ENCODE data around the gene BFSP1.

BFSP1 gene

GRCh38 chr20:17530716-17531664 lies at the start of gene BFSP1:
BFSP1 (minus strand) TSS chr20:17531379; CDS start chr20:17531329, 50 bp downstream.
- DNase-seq (ENCODE audit: low read depth, low spot score), result no peak

DNA sequence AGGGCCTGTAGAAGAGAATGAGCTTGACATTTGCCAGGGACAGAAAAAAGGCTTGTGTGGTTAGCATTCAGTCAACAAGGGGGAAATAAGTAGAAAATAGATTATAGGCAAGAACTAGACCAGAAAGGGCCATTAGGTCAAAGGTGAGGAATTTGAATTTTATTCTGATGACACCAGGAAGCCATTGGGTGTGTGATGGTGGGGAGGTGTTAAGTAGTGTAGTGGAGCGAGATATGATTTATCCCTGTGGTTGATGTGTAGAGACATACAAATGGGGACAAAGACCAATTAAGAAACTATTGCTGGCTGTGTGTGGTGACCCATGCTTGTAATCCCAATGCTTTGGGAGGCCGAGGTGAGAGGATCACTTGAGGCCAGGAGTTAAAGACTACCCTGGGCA lies 49.7 kb upstream of the BFSP1 start:
- DNase-seq (ENCODE audit: low read depth, low spot score), result no peak

DNA sequence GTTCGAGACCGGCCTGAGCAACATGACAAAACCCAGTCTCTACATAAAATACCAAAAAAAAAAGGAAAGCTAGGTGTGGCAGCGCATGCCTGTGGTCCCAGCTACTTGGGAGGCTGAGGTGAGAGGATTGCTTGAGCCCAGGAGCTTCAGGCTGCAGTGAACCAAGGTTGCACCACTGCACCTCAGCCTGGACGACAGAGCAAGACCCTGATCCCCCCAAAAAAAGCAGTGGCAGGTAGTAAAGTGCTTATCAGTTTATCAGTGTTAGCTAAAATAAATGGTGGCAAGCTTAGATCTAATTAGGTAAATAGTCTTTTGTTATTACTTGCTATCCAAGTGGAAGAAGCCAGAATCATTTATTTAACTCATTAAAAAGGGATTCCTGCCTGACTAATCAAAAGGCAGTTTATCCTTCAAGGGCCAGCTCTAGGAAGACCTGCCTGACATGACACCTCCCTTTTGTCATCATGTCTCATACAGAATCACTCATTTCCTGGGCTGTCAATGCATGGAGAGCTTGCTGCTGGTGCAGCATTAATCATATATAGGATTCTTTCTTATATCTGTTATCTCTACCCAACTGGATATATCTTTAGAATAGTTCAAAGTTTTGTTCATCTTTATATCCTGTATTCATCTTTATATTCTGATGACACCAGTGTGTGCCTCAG lies 48.3 kb upstream of the BFSP1 start:
- DNase-seq (ENCODE audit: low read depth, low spot score), result no peak

DNA sequence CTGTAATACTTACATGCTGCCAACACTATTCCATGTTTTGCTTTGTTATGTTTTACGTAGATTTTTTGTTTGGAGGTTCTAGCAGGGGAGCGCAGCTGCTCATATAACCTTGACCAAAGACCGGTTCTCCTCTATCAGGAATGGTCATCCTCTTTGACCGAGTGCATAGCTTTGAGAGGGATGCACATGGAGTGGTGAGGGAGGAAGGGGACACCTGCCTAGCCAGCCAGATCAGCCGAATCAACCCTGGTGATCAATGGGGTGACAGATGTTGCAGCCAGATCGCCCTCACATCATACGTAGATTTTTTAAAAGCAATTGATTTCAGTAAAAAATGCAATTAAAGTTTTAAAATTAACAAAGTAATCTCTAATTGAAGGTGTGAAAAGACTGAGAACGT lies 45.0 kb upstream of the BFSP1 start:
- DNase-seq (ENCODE audit: low read depth, low spot score), result no peak

DNA sequence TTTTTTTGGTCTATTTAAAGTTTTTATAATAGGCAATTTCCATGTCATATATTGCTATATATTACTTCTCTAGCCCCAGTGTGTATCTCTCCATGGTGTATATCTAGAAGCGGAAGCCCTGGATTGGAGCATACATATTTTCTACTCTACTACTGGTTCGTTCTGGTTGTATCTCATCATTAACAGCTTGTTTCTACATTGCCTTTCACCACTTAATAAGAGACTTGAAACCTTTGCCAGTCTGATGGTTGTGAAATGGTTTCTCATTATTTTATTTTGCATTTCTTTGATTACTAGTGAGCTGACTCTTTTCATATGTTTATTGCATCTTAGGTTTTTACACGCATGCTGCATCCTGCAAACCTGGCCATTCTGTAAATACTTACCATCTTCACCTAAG lies 42.3 kb upstream of the BFSP1 start:
- no peak for DNase-seq (ENCODE audit: low read depth, low spot score)

DNA sequence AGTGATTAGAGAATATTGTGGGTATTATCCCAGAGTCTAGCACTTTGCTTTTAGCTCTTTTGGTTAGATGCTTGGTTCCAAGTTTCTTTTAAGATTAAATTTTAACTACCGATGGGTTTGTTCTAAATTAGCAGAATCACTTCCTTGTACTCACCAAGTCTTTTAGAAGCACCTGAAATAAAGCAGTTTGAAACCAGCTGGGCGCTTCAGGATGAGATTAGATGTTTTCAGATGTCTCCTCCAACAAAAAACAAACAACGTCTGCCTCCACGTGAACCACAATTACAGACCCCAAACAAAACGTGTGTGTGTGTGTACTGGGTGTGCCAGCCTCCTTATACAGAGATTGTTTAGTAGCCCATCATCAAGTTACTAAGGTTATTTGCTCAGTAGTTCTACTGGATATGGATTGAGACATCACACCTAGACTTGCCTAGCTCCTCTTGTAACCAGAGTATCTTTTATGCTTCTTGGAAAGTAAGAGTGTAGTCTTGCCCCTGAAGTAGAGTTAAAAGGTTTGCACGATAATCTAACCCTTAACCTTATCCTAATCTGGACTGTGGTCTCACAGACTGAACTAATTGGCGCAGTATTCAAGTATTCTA lies 41.0 kb upstream of the BFSP1 start:
- no peak for DNase-seq (ENCODE audit: low read depth, low spot score)

GRCh38 chr20:17571153-17571527 lies 40.0 kb upstream of the BFSP1 start:
- no peak for DNase-seq (ENCODE audit: low read depth, low spot score)

- no peak for DNase-seq (ENCODE audit: low read depth, low spot score)
Observed at GRCh38 chr20:17570347-17571152, 39.4 kb upstream of the BFSP1 start.

GRCh38 chr20:17569616-17570346 lies 38.6 kb upstream of the BFSP1 start, which contains the start of gene DSTN:
DSTN (plus strand) TSS chr20:17570075; CDS start chr20:17570209, 134 bp downstream.
- DNase-seq (ENCODE audit: low read depth, low spot score), result peak; percentile 71

- DNase-seq (ENCODE audit: low read depth, low spot score), result no peak
Observed at GRCh38 chr20:17568972-17569521, 37.9 kb upstream of the BFSP1 start.

DNA sequence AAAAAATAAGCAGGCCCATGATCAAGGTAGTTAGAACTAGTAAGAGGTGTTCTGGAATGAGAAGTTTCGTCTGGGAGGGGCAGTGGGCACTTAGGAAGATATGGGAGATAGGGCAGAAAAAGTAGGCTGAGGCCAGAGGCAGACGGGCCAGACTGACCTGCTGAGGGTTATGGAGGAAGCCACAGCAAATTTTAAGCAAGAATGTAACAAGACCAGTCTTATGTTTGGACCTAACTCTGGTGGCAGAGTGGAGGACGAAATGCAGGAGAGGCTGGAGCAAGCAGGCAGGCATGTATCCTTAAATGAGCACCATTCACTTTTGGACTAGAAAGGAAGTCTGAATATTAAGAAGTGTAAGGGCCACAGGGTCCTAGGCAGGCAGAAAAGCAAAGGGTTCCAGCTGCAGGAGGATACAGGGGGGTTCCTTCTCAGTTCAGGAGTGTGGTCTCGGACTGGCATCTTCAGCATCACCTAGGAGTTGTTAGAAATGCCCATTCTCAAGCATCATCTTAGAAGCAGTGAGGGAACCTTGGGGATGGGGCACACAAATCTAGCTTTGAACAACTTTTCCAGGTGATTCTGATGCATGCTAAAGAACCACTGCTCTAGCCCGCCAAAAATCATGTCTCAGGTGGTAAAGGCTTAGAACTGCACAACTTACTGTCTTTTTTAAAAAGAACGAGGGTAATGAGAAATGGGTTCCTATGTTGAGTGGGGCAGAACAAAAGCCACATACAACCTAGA lies 37.0 kb upstream of the BFSP1 start:
- DNase-seq (ENCODE audit: low read depth, low spot score), result no peak

DNA sequence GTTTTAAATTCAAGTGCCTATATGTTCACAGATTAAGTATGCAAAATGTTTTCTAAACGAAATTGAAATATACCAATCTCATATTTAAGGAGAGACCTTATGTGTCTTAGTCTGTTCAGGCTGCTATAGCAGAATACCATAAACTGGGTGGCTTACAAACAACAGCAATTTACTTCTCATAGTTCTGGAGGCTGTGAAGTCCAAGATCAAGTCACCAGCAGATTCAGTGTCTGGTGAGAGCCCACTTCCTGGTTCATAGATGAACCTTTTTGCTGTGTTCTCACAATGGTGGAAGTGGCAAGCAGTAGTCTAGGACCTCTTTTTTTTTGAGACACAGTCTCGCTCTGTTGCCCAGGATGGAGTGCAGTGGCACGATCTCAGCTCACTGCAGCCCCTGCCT lies 35.2 kb upstream of the BFSP1 start:
- no peak for DNase-seq (ENCODE audit: low read depth, low spot score)

DNA sequence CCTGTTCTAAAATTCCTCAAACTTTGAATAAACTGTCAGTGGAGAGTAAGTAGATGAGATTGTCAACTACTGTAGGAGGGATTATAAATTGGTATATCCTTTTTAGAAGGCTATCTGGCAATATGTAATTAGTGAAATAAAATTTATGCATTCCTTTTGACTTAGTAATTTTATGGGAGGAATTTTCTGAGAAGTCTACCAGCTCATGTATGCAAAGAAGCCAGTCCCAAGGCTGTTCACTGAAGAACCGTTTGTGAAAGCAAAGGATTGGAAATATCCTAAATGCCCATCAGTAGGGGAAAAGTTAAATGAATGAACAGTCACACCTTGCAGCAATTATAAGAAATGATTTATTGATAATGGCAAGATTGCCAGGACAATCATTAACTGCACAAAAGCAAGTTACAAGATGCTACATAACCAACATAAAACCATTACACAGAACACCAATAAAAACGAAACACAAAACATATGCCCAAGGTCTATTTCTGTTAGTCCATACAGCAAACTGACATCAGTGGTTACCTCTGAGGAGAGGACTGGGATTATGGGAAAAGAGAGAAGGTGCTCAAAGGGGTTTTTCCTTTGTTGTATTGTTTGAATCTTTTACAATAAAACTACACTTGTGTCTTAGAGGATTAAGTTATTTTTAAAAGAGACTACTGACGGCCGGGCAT lies 34.1 kb upstream of the BFSP1 start:
- no peak for DNase-seq (ENCODE audit: low read depth, low spot score)

GRCh38 chr20:17562804-17563305 lies 31.7 kb upstream of the BFSP1 start:
- DNase-seq (ENCODE audit: low read depth, low spot score), result no peak

DNA sequence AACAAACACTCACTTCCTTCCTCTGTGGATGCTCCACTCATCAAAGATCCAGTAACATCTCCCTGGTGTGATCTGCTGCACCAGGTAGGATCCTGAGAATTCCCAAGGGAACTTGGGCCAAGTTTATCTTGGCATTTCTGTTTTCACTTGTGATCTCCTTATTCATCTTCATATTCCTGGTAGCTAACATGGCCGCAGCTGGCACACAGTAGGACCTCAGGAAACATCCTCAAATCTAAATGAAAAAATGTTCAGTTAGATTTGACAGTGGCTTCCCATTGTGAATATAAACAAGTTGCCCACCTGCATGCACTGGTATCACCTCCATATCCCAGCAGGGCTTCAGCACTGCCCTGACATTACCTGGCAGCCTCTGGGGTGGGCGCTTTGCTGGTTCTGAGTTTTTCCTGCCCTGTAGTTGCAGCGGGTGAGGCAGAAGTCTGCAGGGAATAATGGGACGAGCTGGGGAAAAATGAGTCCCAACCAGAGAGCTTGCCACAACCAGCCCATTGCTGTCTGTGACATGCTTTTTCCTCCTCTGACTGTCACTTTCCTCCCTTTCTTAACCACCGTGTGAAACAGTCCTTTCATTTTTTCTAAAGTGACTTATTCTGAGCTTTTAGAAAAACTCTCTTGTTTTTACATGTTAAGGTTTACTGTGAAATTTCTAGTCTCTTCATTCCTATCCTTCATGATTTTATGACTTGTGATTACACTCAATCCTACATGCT lies 29.3 kb upstream of the BFSP1 start:
- no peak for DNase-seq (ENCODE audit: low read depth, low spot score)

DNA sequence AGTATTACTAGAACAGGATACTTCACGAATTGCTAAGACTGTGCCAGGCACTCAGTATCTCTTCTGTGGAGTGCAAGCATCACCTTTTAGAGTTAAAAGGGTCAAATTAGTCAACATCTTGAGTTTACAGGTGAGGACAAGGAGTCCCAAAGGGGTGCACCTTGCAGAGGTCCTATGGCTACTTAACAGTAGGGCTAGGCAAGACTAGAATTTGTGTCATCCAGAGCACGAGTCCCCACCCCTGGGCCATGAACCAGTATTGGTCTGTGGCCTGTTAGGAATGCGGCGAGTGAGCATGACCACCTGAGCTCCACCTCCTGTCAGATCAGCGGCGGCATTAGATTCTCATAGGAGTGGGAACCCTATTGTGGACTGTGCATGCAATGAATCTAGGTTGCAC lies 28.2 kb upstream of the BFSP1 start:
- no peak for DNase-seq (ENCODE audit: low read depth, low spot score)

DNA sequence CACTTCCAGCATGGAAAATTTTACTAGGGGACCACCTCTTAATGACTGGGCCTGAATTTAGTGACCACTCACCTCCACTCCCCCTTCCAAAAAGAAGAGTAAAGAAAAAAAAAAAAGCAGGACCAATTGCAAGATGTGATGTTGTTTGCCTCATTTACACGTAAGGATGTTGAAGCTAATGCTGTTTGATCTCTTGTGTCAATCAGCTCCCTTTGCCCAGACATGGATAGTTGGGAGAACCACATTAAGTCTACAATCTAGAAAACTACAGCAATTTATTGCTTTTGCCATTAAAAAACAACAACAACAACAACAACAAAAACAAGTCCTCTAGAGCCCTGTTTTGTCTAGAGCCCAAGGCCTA lies 27.7 kb upstream of the BFSP1 start:
- no peak for DNase-seq (ENCODE audit: low read depth, low spot score)

- DNase-seq (ENCODE audit: low read depth, low spot score), result no peak
Observed at GRCh38 chr20:17558154-17558940, 27.2 kb upstream of the BFSP1 start.
